HTR-8/SVneo (cell line): ENCODE results near the gene TIGD3.
A peak's percentile ranks its signal among the peaks of the same experiment; 100 is the strongest.

Source experiments
- DNase-seq: peaks from one replicate; pipeline ENCODE4 v3.0.0; 2011; ENCODE audit warnings: low spot score, mixed read lengths; ENCODE audit not compliant: insufficient read length
- FAIRE-seq: peaks from 2 replicates; lab custom pipeline; 2011; peaks lifted over from hg19 to GRCh38; lab: Jason Lieb, UNC

TIGD3 gene, protein sequence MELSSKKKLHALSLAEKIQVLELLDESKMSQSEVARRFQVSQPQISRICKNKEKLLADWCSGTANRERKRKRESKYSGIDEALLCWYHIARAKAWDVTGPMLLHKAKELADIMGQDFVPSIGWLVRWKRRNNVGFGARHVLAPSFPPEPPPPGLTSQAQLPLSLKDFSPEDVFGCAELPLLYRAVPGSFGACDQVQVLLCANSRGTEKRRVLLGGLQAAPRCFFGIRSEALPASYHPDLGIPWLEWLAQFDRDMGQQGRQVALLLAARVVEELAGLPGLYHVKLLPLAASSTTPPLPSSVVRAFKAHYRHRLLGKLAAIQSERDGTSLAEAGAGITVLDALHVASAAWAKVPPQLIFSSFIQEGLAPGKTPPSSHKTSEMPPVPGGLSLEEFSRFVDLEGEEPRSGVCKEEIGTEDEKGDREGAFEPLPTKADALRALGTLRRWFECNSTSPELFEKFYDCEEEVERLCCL

DNA sequence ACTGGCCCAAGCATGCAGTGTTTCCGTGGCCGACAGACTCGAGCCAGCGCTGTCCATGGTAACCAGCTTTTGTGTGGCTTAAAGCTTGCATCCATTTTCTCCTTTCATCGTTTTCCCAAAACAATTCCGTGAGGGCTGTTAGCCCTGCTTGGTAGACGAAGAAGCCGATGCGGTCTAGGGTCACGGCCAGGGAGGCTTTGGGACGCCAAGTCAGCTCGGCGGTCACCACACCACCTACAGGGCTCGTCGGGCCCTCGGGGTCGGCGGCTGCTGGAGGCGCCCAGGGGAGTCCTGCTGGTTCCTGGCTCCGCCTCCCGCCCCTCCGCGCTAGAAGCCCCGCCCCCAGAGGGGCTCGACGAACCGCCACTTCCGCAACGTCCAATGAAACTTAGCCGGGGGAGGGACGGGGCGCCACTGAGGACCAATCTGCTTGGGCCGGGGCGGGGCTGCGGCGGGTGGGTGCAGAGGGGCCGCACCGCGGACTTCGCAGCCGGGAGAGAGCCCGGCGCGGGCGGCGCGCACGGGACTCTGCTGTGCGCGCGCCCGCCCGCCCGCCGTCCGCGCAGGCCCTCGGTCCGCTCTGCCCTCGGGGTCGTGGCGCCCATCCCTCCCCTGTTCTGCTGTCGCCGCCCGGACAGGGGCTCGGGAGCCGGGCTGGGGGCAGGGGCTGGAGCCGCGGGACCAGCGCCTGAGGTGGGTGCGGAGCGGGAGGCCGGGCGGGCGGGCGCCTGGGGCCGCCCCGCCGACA is at the start of gene TIGD3:
TSS of gene TIGD3 (plus strand) at position 487 of the 748 bp plus-strand sequence. CDS start 1,058 bp downstream, outside the sequence.
- FAIRE-seq (peak; percentile 71), DNase-seq (peak; percentile 98)

DNA sequence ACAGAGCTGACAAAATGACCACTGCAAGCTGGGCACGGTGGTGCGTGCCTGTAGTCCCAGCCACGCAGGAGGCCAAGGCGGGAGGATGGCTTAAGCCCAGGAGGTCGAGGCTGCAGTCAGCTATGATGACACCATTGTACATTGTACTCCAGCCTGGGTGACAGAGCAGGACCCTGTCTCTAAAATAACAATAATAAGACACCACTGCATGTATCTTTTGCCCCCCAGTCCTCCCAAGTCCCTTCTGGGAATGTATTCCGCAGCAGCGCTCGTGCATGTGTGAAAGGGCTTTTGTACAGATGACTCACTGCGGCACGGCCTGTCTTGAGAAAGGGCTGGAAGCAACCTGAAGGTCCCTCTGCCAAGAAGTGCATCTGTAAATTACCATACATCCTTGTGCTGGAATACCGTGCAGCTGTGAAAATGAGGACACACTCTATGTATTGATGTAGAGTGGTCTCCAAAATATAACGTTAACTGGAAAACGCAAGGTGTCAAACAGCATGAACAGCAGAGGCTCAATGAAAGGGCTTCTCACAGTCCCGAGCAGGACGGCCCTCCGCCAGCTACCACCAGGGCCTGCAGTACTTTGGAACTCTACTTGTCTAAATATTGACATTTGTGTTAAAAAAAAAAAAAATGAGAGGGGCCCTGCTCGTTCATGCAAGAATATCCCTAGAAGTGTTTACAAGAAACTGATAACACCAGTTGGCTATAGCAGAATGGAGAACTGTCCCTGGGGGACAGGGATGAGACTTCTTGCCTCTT is 48.9 kb upstream of the TIGD3 start:
- FAIRE-seq (no peak), DNase-seq (no peak)

DNA sequence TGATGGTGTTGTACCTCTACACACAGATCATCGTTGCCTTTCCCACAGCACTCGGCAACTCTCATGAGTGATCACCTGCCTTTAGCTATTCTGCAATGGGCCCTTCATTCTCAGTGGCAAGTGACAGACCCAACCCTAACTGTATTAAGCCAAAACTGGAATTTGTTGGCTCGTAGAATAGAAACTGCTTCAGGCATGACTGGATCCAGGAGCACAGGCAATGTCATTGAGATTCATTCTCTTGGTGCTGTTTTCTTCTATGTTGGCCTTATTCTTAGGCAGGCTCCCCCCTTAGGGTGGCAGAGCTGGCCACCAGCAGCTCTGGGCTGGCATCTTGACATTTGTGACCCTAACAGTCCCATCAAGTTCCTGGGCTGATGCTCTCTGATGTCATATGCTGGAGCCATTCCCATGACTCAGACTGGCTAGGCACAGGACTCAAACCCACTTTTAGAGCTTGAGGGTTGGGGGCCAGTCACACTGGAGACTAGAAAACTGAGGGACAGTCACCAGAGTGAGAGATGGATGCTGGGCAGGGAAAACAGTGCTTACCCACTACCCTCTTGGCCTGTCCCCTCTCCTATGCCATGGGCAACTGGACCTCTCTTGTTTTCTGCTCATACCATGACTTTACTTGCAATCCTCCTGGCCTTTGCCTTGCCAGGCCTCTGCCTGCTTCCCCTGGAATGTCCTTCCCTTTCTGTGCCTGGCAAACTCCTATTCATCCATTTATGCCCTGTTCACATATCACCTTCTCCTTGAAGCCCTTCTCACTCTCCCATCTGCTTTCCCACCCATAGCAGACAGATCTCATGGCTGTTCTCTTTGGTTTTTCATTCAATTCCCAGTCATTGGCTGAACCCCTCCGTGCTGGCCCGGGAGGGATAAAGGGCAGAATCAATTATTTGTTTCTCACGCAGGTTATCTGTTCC is 47.0 kb upstream of the TIGD3 start:
- no peak for DNase-seq
- FAIRE-seq: no peak

DNA sequence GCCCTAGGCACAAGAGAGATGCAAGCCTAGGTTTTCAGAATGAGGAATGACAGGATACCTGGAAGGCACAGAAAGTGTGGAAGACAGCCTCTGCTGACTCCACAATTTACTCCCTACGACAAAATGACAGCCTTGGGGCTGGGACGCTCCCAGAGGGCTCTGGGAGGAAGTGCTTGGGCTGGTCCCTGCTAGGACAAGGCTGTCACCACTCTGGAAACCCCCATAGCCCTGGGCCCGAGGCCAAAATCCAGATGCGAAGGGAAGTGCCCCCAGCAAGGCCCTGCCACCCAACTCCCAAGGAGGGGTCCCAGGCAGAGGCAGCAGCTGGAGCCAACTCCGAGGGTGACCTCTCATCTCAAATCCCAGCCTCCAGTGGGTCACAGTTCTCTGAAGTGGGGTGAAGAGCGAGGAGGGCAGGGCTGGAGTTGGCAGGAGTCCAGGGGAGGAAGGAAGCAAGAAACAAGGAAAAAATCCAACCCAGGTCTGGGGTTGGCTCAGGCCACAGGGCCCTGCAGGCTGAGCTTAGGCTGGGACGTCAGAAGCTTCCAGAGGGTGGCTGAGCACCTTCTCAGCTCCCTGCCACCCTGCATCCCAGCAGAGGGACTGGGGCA is 46.2 kb upstream of the TIGD3 start:
- no peak for DNase-seq
- no peak for FAIRE-seq

DNA sequence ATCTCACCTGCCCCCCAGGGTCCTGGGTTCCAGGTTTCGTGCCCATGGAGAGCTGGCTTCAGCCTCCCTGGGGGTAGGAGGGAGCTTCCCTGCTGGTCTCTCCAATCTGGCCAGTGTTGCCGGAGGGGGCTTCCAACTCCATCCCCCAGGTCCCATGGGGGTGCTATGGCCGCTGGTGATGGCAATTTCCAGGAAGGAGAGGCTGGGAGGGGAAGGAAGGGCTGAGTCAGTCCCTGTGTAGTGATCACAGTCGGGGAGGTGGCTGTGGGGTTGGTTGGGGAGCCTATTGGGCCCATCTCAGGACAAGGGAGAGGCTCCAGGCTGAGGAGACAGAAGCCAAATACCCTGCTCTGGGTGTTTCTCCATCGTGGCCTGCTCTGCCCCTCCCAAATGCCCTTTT is 45.5 kb upstream of the TIGD3 start:
- DNase-seq (no peak), FAIRE-seq (no peak)

DNA sequence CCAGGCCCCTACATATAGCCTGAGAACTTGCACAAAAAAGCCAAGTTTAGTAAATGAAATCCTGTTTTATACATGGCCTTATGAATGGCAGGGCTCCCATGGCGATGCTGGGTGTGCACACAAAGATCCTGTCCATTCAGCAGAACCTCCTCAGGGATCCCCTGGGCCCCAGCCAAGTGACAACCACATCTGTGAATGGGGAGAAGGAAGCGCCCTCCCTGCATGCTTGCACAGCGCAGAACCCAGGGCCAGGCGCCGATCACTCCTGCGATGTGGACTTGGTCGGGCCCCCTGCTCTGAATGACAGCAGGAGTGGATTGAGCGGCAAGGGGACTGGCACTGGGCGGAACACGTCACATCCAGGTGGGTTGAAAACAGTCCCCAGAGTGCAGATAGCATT is 44.3 kb upstream of the TIGD3 start:
- no peak for DNase-seq

DNA sequence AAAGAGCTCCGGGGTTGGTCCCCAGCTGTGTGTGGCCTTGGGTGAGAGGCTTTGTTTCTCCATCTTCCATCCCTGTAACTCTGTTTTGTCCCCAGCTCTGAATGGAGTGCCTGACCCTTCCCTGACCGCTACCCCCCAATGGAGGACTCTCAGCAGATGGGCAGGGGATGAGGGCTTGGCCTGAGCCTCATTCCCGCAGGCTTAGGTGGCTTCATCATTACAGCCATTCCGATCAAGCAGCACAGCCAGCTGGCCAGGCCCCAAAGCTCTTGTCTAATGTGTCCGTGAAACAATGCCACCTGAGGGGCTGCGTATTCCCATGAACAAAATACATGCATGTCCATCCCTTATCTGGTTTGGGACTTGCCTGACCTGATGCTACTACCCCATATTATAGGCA is 43.8 kb upstream of the TIGD3 start:
- FAIRE-seq (no peak), DNase-seq (no peak)

More for the DNA sequence above, 44.3 kb upstream of the TIGD3 start:
- FAIRE-seq: no peak

DNA sequence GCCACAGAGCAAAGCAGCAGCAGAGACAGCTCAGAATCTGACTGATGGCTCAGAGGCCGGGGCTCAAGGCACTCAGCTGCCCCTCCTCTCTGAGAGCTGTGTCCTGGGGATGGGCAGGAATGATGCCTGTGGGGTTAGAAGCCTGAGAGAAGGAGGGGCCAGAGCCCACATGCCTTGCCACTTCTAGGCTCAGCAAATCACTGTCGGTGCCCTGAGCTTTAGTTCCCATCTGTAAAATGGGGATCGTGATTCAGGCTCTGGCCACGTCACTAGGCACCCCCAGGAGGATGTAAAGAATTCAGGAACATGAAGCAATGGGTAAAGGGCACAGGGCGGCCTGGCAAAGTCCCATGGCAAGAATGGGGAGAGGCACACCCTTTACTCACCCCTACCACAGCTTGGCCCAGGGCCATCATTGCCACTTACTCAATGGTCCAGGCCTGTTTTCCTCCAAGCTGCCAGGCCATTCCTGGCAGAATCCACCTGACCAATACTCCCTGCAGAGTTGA is 43.3 kb upstream of the TIGD3 start:
- no peak for DNase-seq
- no peak for FAIRE-seq

DNA sequence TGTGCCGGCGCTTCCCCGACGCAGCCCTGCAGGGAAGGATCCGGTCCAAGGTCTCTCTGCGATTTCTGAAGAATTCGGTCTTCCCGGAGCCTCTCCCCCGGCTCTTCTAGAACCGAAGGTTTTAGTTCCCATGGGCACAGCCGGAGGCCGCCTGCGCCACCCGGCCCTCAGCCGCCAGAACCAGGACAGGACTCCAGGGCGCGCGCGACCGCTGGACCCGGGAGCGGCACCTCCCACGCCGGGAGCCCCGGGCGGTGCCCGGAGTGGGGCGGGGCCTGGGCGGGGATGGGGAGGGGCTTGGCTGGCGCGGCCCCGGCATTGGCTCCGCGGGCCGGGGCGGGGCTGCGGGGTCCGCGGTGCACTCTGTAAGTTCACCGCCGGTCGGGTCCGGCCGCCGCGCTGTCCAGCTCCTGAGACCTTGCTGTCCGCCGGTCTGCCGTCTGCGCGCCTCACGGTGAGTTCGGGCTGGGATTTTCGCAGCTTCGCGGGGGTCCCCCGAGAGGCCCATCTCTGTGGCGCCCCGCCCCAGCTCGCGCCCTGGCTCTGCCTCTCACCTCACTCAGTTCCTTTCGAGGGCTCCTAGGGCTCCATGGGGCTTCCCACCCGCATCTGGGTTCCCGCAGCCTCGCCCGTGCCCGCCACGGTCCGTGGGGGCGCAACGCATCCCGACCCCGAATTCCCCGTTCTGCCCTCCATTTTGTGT is 39.9 kb upstream of the TIGD3 start, which contains the start of gene CDC42EP2:
TSS of gene CDC42EP2 (plus strand) at position 366 of the 703 bp plus-strand sequence. CDS start 6,033 bp downstream, outside the sequence.
- DNase-seq (peak; percentile 78), FAIRE-seq (no peak)

DNA sequence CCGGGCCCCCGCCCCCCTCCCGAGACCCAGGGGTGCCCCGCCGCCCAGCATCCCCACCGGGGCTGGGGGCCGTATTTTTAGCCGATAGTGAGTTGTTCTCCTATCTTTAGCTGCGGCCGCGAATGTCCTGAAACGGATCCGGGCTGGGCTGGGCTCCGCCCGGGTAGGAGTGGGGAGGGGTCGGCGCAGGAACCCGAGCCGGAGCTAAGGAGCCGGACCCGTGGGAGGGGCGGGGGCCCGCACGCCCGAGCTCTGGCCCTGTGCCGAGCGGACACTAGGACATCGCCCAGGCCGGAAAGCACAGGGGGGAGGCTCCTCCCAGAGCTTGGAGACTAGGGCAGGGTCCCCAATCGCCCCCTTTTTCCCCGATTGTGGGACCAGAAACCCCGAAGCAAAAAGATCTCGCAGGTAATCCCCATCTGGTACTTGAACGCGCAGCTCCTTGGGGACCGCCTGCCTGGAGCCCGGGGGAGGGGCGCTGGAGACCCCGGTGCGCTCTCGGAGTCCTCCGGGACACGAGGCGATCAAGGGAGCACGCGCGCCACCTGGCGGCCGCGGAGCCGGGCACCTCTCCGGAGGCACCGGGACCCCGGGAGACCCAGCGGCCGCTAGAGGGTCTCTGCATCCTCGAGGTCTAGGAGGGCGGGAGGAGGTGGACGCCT is 39.2 kb upstream of the TIGD3 start:
- FAIRE-seq: no peak
- DNase-seq: peak; percentile 75

DNA sequence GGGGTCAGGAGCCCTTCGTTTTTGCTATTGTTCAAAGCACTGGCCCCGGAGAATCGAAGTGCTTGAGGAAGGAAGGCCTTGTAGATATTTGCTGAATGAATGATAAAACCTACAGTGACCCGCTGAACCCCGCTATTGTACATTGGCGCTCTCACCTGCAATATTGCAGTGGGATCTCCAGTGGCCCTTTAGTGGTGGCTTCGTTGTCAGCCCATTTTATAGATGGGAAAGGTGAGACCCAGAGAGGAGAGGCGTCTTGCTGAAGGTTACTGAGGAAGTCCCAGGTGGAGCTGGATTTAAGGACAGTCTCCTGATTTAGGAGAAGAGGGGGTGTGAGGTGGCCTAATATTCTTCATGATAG is 38.7 kb upstream of the TIGD3 start:
- FAIRE-seq (no peak), DNase-seq (no peak)

DNA sequence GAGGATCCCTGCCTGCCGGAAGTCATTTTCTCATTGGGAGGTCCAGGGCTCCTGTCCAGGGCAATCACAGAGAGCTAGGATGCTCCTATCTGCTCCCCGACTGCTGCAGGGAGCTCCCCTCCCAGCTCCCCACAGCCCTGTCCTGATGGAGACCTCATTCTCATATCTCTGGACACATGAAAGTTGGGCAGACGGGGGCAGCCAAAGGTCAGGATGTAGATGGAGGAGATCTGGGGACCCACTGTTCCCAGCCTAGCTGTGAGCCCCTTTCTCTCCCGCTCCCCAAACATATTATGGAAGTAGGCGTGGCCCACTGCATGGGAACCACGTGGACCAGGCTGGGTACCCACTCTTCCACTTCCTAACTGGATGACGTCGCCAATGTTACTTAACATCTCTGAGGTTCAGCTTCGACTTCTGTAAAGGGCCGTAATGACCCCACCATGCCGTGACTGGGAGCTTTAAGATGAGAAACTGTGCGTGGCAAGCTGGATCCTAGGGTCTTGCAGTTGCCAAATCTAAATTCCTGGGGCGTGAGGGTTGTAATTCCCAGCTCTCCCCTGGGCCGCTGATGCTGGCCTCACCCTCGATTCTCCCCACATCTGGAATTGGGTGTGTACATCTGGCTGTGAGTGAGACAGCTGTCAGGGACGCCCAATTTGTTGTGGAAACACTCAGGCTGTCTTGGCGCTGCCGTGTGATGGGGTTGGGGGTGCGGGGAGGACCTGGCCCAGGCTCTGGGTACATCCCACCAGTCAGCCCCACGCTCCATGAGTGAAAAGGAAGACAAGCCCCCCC is 38.1 kb upstream of the TIGD3 start:
- DNase-seq (no peak), FAIRE-seq (no peak)

DNA sequence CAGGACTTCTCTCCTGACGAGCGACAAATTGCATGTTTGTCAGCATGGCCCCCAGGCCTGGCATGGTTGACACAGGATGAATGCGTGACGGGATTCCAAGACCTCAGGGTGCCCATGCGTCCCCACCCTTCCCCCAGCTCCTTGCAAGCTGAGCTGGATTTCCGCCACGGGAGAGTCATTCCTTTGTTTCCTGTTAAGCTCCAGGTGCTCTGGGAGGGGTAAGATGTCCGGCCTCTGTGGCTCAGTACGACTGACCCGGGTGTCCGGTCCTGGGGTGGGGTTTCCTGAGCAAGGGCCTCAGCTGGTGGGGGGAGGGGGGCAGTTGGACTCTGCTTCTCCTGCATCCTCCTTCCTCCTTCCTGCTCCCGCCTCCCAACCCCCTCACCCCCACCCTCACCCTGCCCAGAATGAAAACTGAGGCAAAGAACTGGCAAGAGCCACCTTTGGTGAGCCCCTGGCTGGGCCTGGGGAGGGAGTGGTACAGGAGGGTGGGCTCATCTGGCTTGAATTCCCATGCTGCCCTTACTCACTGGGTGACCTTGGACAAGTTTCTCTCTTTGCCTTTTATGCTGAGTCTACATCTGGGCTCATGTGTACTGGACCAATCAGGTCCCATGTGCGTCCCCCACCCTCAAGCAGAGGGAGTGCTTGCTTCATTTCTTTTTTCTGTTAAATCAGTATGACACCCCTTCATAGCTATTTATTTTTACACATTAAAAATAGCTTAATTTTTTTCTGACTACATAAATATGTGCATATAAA is 37.3 kb upstream of the TIGD3 start:
- DNase-seq (peak; percentile 54), FAIRE-seq (no peak)

DNA sequence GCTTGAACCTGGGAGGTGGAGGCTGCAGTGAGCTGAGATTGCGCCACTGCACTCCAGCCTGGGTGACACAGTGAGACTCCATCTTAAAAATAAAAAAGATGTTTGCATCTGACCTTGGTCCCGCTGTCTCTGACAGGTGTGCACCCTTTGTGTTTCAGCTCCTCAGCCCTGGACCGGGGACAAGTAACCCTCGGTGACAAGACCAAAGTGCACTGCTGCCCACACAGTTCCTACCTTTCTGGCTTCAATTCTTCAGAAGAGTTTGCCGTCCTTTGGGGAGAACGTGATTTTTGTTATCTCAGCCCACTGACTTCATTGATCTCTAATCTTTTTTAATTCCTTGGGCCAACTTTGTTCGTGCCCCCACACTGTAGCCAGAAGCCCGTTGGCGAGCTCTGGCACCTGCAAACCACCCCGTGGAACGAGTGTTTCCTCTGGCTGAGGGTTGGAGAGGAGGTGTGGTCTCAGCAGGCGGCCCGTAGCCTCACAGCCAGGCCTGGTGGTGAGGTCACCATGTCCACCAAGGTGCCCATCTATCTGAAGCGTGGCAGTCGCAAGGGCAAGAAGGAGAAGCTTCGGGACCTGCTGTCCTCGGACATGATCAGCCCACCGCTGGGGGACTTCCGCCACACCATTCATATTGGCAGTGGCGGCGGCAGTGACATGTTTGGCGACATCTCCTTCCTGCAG is 34.0 kb upstream of the TIGD3 start:
- DNase-seq (no peak), FAIRE-seq (no peak)

DNA sequence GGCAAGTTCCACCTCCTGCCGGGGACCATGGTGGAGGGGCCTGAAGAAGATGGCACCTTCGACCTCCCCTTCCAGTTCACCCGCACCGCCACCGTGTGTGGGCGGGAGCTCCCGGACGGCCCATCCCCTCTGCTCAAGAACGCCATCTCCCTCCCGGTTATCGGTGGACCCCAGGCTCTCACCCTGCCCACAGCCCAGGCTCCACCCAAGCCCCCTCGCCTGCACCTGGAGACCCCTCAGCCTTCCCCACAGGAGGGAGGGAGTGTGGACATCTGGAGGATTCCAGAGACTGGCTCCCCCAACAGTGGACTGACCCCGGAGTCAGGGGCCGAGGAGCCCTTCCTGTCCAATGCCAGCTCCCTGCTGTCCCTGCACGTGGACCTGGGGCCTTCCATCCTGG is 33.5 kb upstream of the TIGD3 start:
- DNase-seq (no peak), FAIRE-seq (no peak)
